PC-3 (cell line): ENCODE data around the gene PPP1R26. TPM values are rescaled to one million over a fixed set of nuclear protein-coding genes. Genes with fewer than 3 reads are reported as not detected.

Source experiments
- ATAC-seq: fragments of 200-7000 bp; cut with Tn5 transposase; 2 replicates; pipeline ENCODE4 v1.9.1; 2020; ENCODE audit warnings: mild to moderate bottlenecking, moderate library complexity
- BruUV-seq: library from RNA; stranded (reverse); fragments of 400-500 nt; replicated peaks from 2 replicates; lab custom pipeline; 2021; lab: Mats Ljungman, UMichigan
- CTCF ChIA-PET: fragments of 300-600 bp; sonication (Branson Sonifier 250); formaldehyde crosslinking; loops from one replicate; lab custom pipeline; 2022; ENCODE audit warnings: antibody characterized with exemption; lab: Charles Lee
- POLR2A ChIA-PET: fragments of 300-600 bp; sonication (Branson Sonifier 250); formaldehyde crosslinking; loops from one replicate; lab custom pipeline; 2022; ENCODE audit warnings: antibody characterized with exemption; ENCODE audit not compliant: unreplicated experiment; lab: Charles Lee
- DNase-seq: peaks from one replicate; pipeline ENCODE4 v3.0.0-alpha.2; 2015
- H2AFZ ChIP-seq: fragments of 300-600 bp; sonication (generic); 2 replicates; pipeline ENCODE4 v1.6.0; 2016; ENCODE audit warnings: antibody characterized with exemption, low read length
- H3F3A ChIP-seq: fragments of 300-600 bp; sonication (generic); one replicate; pipeline ENCODE4 v1.6.0; 2017; ENCODE audit warnings: antibody characterized with exemption, low read length, control low read depth, mild to moderate bottlenecking; ENCODE audit not compliant: unreplicated experiment
- H3K27ac ChIP-seq: fragments of 300-600 bp; sonication (generic); 2 replicates; pipeline ENCODE4 v1.5.1; 2016; ENCODE audit warnings: mild to moderate bottlenecking, low read length
- H3K27me3 ChIP-seq: fragments of 300-600 bp; sonication (generic); 2 replicates; pipeline ENCODE4 v1.6.1; 2016; ENCODE audit warnings: low read length, mixed read lengths
- H3K36me3 ChIP-seq: fragments of 300-600 bp; sonication (generic); 2 replicates; pipeline ENCODE4 v1.6.1; 2016; ENCODE audit warnings: low read depth, mixed run types, low read length, mixed read lengths
- H3K4me1 ChIP-seq: fragments of 300-600 bp; sonication (generic); 2 replicates; pipeline ENCODE4 v1.5.1; 2016; ENCODE audit warnings: low read length; ENCODE audit not compliant: insufficient read depth
- H3K4me2 ChIP-seq: fragments of 300-600 bp; sonication (generic); 2 replicates; pipeline ENCODE4 v1.6.0; 2016; ENCODE audit warnings: low read length
- H3K4me3 ChIP-seq: fragments of 300-600 bp; sonication (generic); 2 replicates; pipeline ENCODE4 v1.5.1; 2016; ENCODE audit warnings: mild to moderate bottlenecking, low read length, mixed read lengths
- H3K79me2 ChIP-seq: fragments of 300-600 bp; sonication (generic); 2 replicates; pipeline ENCODE4 v1.6.1; 2017; ENCODE audit warnings: low read length, mixed read lengths
- H3K9ac ChIP-seq: fragments of 300-600 bp; sonication (generic); 2 replicates; pipeline ENCODE4 v1.6.0; 2016; ENCODE audit warnings: mild to moderate bottlenecking, low read length
- H3K9me2 ChIP-seq: fragments of 300-600 bp; sonication (generic); replicated peaks from 2 replicates; pipeline ENCODE4 v1.6.1; 2016; ENCODE audit warnings: mixed run types, low read length, mixed read lengths
- H3K9me3 ChIP-seq: fragments of 300-600 bp; sonication (generic); 2 replicates; pipeline ENCODE4 v1.6.1; 2016; ENCODE audit warnings: low read length, mixed read lengths
- H4K20me1 ChIP-seq: fragments of 300-600 bp; sonication (generic); 2 replicates; pipeline ENCODE4 v1.6.1; 2016; ENCODE audit warnings: low read length, mixed read lengths
- EZH2 ChIP-seq: fragments of 300-600 bp; sonication (generic); IDR thresholded peaks from one replicate; pipeline ENCODE4 v1.6.1; 2017; ENCODE audit warnings: antibody characterized with exemption, mild to moderate bottlenecking, low read length; ENCODE audit not compliant: unreplicated experiment
- EZH2phosphoT487 ChIP-seq: fragments of 300-600 bp; sonication (generic); IDR thresholded peaks from 2 replicates; pipeline ENCODE4 v1.6.1; 2018; ENCODE audit warnings: mild to moderate bottlenecking, antibody characterized with exemption, low read length, borderline replicate concordance
- intact Hi-C: fragments of 100-400 bp; cut with micrococcal nuclease; formaldehyde crosslinking; loops from 2 replicates; pipeline ENCODE4 v1.9.0; 2023
- total RNA-seq: library from RNA; depleted of rRNA; stranded (reverse); fragments of >200 nt; gene quantifications from 2 replicates; pipeline ENCODE4 v1.2.3, GENCODE V29; 2014
- TF ChIP-seq, protein P1 (sequence below): fragments of 300-600 bp; sonication (generic); conservative IDR thresholded peaks from 2 replicates; pipeline ENCODE4 v1.5.1; 2017; ENCODE audit warnings: antibody characterized with exemption, low read depth, mild to moderate bottlenecking, low read length

Gene PPP1R26
- total RNA-seq, 1 experiment from 2014 or later = 22.6 TPM

DNA sequence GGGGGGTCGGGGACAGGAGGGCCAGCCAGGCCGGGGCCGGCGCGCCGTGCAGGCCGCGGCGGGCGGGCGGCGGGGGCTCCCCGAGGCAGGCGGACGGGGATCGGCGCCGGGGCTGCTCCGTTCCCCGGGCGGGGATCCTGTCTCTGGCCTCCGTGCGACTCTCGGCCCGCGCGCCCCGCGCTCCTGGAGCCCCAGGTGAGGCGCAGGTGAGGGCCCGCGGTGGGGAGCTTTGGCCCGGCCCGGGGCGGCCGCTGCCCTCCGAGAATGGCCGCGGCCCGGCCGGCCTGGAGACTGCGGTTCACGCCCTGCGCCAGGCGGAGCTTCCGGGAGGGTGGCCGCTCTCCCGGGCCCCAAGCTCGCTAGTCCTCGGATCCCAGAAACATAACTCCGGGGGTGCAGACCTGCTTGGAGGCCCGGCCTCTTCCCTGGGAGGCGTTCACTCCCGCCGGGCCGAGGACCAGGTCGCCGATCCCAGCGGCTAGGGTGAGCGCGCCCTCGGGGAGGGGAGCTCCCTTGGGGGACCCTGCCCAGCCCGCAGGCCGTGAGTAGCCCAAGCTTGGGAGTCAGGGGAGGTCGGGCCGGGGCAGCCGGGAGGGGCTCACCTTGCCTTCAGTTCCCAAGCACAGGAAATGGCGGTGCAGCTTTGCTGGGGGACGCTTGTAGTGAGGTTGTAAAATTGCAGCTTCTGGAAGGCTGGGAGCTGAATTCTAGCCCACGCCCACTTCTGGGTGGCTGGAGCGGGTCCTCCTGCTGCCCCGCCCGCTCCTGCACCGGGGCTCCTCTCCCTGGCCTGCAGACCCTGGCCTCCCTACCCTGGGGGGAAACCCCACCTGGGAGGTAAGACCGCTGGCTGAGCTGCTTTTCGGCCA is 723 bp downstream of the PPP1R26 start:
- Histone ChIP-seq H3F3A (no peaks in the 10 kb centered on the region), H3K9me3 (no peaks in the 10 kb centered on the region), H3K9ac (peak overlapping the region; percentile 72), H3K4me1 (0 out of 2 replicates have a peak, but pooled peaks cover 7% of the 10 kb centered on the region), H3K27ac (no peak overlapping the region; the same call in 1 of the 2 replicates), H3K79me2 (peaks cover 60% of the 10 kb centered on the region), H3K4me3 (peak overlapping the region; percentile 97), H2AFZ (peak overlapping the region; percentile 89), H3K4me2 (peak overlapping the region; percentile 90), H3K27me3 (no peaks in the 10 kb centered on the region), H4K20me1 (no peaks in the 10 kb centered on the region), H3K9me2 (no peaks in the 10 kb centered on the region), H3K36me3 (no peaks in the 10 kb centered on the region)
- TF ChIP-seq, protein P1, sequence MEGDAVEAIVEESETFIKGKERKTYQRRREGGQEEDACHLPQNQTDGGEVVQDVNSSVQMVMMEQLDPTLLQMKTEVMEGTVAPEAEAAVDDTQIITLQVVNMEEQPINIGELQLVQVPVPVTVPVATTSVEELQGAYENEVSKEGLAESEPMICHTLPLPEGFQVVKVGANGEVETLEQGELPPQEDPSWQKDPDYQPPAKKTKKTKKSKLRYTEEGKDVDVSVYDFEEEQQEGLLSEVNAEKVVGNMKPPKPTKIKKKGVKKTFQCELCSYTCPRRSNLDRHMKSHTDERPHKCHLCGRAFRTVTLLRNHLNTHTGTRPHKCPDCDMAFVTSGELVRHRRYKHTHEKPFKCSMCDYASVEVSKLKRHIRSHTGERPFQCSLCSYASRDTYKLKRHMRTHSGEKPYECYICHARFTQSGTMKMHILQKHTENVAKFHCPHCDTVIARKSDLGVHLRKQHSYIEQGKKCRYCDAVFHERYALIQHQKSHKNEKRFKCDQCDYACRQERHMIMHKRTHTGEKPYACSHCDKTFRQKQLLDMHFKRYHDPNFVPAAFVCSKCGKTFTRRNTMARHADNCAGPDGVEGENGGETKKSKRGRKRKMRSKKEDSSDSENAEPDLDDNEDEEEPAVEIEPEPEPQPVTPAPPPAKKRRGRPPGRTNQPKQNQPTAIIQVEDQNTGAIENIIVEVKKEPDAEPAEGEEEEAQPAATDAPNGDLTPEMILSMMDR = no peak
- TF ChIP-seq EZH2 (no peak), EZH2phosphoT487 (no peak)
- ChIA-PET CTCF (no interaction called here), POLR2A (no interaction called here)
- ATAC-seq (peak; percentile 48), DNase-seq (peak; percentile 52)
- intact Hi-C loops = no loop called here
- no TSS peak for BruUV-seq

DNA sequence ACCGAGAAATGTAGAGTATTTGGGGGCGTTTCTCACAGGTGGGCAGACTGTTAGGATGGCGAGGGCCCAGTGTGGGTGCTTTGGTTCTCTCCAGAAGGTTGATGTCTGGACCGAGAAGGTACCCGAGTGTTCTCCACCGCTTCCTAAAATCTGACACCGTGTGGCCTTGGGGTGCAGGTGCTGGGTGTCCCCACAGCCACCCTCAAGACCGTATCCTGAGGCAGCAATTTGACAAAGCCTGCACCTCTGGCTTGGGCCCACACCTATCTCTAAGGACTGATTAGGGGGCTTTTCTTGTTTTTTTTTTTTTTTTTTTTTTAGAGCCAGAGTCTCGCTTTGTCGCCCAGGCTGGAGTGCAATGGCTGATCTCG is 1.3 kb downstream of the PPP1R26 start:
- Histone ChIP-seq H3K36me3 (no peaks in the 10 kb centered on the region), H3K4me3 (peak overlapping the region; percentile 97), H3K27ac (no peak overlapping the region), H3K27me3 (no peaks in the 10 kb centered on the region), H3K4me2 (peak overlapping the region; percentile 90), H3K4me1 (0 out of 2 replicates have a peak, but pooled peaks cover 7% of the 10 kb centered on the region), H3K79me2 (peaks cover 55% of the 10 kb centered on the region), H3F3A (no peaks in the 10 kb centered on the region), H2AFZ (peak overlapping the region; percentile 89), H4K20me1 (no peaks in the 10 kb centered on the region), H3K9me2 (no peaks in the 10 kb centered on the region), H3K9ac (peak overlapping the region; percentile 72), H3K9me3 (no peaks in the 10 kb centered on the region)
- intact Hi-C loops = no loop called here
- no TSS peak for BruUV-seq
- TF ChIP-seq, protein P1 = no peak
- no peak for TF ChIP-seq EZH2phosphoT487
- no peak for TF ChIP-seq EZH2
- DNase-seq (no peak), ATAC-seq (no peak)
- POLR2A ChIA-PET = no interaction called here
- CTCF ChIA-PET = no interaction called here
